HepG2 (cell line): ENCODE measurements around the gene TTPAL. TPM values are rescaled to one million over a fixed set of nuclear protein-coding genes. Genes with fewer than 3 reads are reported as not detected.

Source experiments
- FOXO1 ChIP-seq: sonication (generic); formaldehyde crosslinking; IDR thresholded peaks from 2 replicates; pipeline ENCODE4 v1.4.0; 2020; ENCODE audit warnings: missing genetic modification reagents
- GFI1 ChIP-seq: sonication (generic); formaldehyde crosslinking; IDR thresholded peaks from 2 replicates; pipeline ENCODE4 v1.5.0; 2020; ENCODE audit warnings: missing genetic modification reagents, mild to moderate bottlenecking, borderline replicate concordance
- HCFC1 ChIP-seq: fragments of 150-350 bp; IDR thresholded peaks from 2 replicates; pipeline ENCODE4 v1.6.1; 2014; ENCODE audit warnings: low read depth, low read length
- HIVEP1 ChIP-seq: sonication (generic); formaldehyde crosslinking; IDR thresholded peaks from 2 replicates; pipeline ENCODE4 v1.4.0; 2020; ENCODE audit warnings: mild to moderate bottlenecking, missing genetic modification reagents
- HNF1A ChIP-seq, 2 experiments: sonication (generic) in 1 of 2; formaldehyde crosslinking in 1 of 2; IDR thresholded peaks; 2 replicates each; pipeline versions ENCODE4 v1.4.0 to v1.6.1; 2016 to 2020; ENCODE audit warnings: borderline replicate concordance in 1 of 2, low read depth in 1 of 2, mild to moderate bottlenecking in 1 of 2, missing genetic modification reagents in 1 of 2
- HNF4G ChIP-seq, 2 experiments: sonication (generic) in 1 of 2; formaldehyde crosslinking in 1 of 2; IDR thresholded peaks; 2 replicates each; pipeline versions ENCODE4 v1.4.0 to v1.6.1; 2011 to 2020; ENCODE audit warnings: borderline replicate concordance in 2 of 2, low read depth in 2 of 2, mild to moderate bottlenecking in 2 of 2, low read length in 1 of 2, missing genetic modification reagents in 1 of 2, moderate library complexity in 1 of 2
- IKZF5 ChIP-seq: IDR thresholded peaks from 2 replicates; pipeline ENCODE4 v1.6.1; 2018; ENCODE audit warnings: missing genetic modification reagents, mild to moderate bottlenecking, missing compliant biosample characterization
- MLLT10 ChIP-seq: sonication (generic); formaldehyde crosslinking; IDR thresholded peaks from 2 replicates; pipeline ENCODE4 v1.4.0; 2020; ENCODE audit warnings: missing genetic modification reagents
- NCOA2 ChIP-seq: sonication (generic); formaldehyde crosslinking; IDR thresholded peaks from 2 replicates; pipeline ENCODE4 v1.8.0; 2022; ENCODE audit warnings: inconsistent platforms
- PAX8 ChIP-seq: sonication (generic); formaldehyde crosslinking; IDR thresholded peaks from 2 replicates; pipeline ENCODE4 v1.8.0; 2022; ENCODE audit warnings: mild to moderate bottlenecking, missing genetic modification reagents, borderline replicate concordance
- PRMT3 ChIP-seq: sonication (generic); formaldehyde crosslinking; IDR thresholded peaks from 2 replicates; pipeline ENCODE4 v1.8.1; 2022; ENCODE audit warnings: low read depth, mild to moderate bottlenecking, moderate library complexity, missing genetic modification reagents, borderline replicate concordance
- SIX1 ChIP-seq: sonication (generic); formaldehyde crosslinking; IDR thresholded peaks from 2 replicates; pipeline ENCODE4 v1.4.0; 2020; ENCODE audit warnings: missing genetic modification reagents, borderline replicate concordance
- TFE3 ChIP-seq: IDR thresholded peaks from 2 replicates; pipeline ENCODE4 v1.6.1; 2016
- TIGD3 ChIP-seq: sonication (generic); formaldehyde crosslinking; IDR thresholded peaks from 2 replicates; pipeline ENCODE4 v1.5.1; 2020; ENCODE audit warnings: mild to moderate bottlenecking, missing genetic modification reagents, borderline replicate concordance
- ZFX ChIP-seq: sonication (generic); formaldehyde crosslinking; IDR thresholded peaks from 2 replicates; pipeline ENCODE4 v1.4.0; 2020; ENCODE audit warnings: mild to moderate bottlenecking, low read depth, missing genetic modification reagents, moderate library complexity
- ZNF124 ChIP-seq: sonication (generic); formaldehyde crosslinking; IDR thresholded peaks from 2 replicates; pipeline ENCODE4 v1.4.0; 2020; ENCODE audit warnings: missing genetic modification reagents
- ZNF432 ChIP-seq: sonication (generic); formaldehyde crosslinking; IDR thresholded peaks from 2 replicates; pipeline ENCODE4 v1.5.0; 2020; ENCODE audit warnings: missing genetic modification reagents, mild to moderate bottlenecking, borderline replicate concordance
- ZNF510 ChIP-seq: sonication (generic); formaldehyde crosslinking; IDR thresholded peaks from 2 replicates; pipeline ENCODE4 v1.4.0; 2020; ENCODE audit warnings: low read depth, mild to moderate bottlenecking, missing genetic modification reagents
- ZNF672 ChIP-seq: sonication (generic); formaldehyde crosslinking; IDR thresholded peaks from 2 replicates; pipeline ENCODE4 v1.8.1; 2022; ENCODE audit warnings: missing genetic modification reagents
- polyA plus RNA-seq, 8 experiments: library from polyadenylated mRNA; depleted of rRNA in 3 of 8; stranded (reverse) in 7 of 8; unstranded in 1 of 8; fragments of >200 nt; fragmentation: Illumina TruSeq in 4 of 8; extraction: Trizol in 4 of 8; gene quantifications; 2 replicates each; pipeline versions ENCODE4 v1.2.1 to v1.2.3, GENCODE V29; 2011 to 2016; ENCODE audit warnings: low read depth in 4 of 8, missing spikeins in 1 of 8, mixed read lengths in 1 of 8; ENCODE audit not compliant: insufficient read depth in 1 of 8
- total RNA-seq, 5 experiments: library from RNA; depleted of rRNA; stranded (reverse); fragments of >200 nt; fragmentation: Illumina TruSeq; extraction: Trizol; gene quantifications; 2 replicates each; pipeline ENCODE4 v1.2.3, GENCODE V29; 2016; ENCODE audit warnings: low read depth in 1 of 5

TTPAL gene
- total and polyA plus RNA-seq, 2 of the 13 experiments (the other 11 are each of a cell fraction or from before 2014, with no cell fraction given): 4.3 to 18.8 TPM

- TF ChIP-seq HNF1A (IDR thresholded peaks at IDR 0.05; ENCODE audit: low read depth): no peak
- peak; percentile 83; the same call in 1 of the 2 replicates for TF ChIP-seq HNF1A (CRISPR knock-in tag; IDR thresholded peaks at IDR 0.05; ENCODE audit: borderline replicate concordance)
- peak; percentile 98; the same call in 1 of the 2 replicates for TF ChIP-seq ZNF510 (CRISPR knock-in tag)
- TF ChIP-seq HCFC1: peak; percentile 35; the same call in 1 of the 2 replicates
- TF ChIP-seq ZNF672 (CRISPR knock-in tag): no peak; the same call in 1 of the 2 replicates
- TF ChIP-seq NCOA2 (CRISPR knock-in tag): peak; percentile 56
- TF ChIP-seq SIX1: no peak
- peak; percentile 98; the same call in 1 of the 2 replicates for TF ChIP-seq PAX8 (CRISPR knock-in tag)
- peak; percentile 89; the same call in 1 of the 2 replicates for TF ChIP-seq MLLT10
- peak; percentile 99 for TF ChIP-seq ZFX (CRISPR knock-in tag)
- peak; percentile 48 for TF ChIP-seq TFE3 (CRISPR knock-in tag)
- TF ChIP-seq HNF4G (IDR thresholded peaks at IDR 0.05; ENCODE audit: borderline replicate concordance, low read depth, low read length): no peak
- no peak; the same call in none of the 2 replicates for TF ChIP-seq HNF4G (CRISPR knock-in tag; IDR thresholded peaks at IDR 0.05; ENCODE audit: borderline replicate concordance, low read depth)
- TF ChIP-seq HIVEP1 (CRISPR knock-in tag): peak; percentile 97
- TF ChIP-seq GFI1 (CRISPR knock-in tag): no peak
- TF ChIP-seq TIGD3 (CRISPR knock-in tag): peak; percentile 97
- TF ChIP-seq FOXO1 (CRISPR knock-in tag): no peak
- TF ChIP-seq ZNF124 (CRISPR knock-in tag): no peak; the same call in 1 of the 2 replicates
- no peak for TF ChIP-seq PRMT3
- no peak for TF ChIP-seq ZNF432
- peak; percentile 78; the same call in 1 of the 2 replicates for TF ChIP-seq IKZF5 (CRISPR knock-in tag)
Measured at GRCh38 chr20:44521484-44522481, 46.1 kb downstream of the TTPAL start, which contains the start of gene SERINC3 (continued).
